NCI-H2081 (cell line): ENCODE results near the gene TMEM204.

ENCODE experiments used
- DNase-seq, 2 experiments: peaks; one replicate each; lab custom pipeline; 2025; lab: John Stamatoyannopoulos, UW

TMEM204 gene

DNA sequence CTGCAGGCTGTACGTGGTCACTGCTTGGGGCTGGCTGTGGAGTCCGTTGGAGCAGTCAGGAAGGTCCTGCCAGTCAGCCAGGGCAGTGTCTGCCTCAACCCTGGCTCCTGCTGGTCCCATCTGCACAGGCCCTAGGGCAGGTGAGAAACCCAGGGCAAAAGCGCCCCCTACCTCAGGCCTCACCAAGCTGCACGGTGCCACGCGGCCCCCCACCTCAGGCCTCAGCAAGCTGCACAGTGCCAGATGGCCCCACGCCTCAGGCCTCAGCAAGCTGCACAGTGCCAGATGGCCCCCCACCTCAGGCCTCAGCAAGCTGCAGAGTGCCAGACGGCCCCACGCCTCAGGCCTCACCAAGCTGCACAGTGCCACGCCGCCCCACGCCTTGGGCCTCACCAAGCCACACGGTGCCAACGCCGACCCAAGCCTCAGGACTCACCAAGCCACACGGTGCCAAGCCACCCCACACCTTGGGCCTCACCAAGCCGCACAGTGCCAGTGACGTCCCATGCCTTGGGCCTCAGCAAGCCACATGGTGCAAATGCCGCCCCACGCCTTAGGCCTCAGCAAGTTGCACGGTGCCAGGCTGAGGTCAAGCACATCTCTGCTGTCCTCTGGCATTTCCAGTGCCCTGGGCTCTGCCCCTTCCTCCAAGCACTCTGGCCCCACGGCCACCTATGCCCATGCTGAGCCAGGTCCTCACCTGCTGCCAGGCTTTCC, 5.5 kb downstream of the TMEM204 start:
- no peak for DNase-seq

DNA sequence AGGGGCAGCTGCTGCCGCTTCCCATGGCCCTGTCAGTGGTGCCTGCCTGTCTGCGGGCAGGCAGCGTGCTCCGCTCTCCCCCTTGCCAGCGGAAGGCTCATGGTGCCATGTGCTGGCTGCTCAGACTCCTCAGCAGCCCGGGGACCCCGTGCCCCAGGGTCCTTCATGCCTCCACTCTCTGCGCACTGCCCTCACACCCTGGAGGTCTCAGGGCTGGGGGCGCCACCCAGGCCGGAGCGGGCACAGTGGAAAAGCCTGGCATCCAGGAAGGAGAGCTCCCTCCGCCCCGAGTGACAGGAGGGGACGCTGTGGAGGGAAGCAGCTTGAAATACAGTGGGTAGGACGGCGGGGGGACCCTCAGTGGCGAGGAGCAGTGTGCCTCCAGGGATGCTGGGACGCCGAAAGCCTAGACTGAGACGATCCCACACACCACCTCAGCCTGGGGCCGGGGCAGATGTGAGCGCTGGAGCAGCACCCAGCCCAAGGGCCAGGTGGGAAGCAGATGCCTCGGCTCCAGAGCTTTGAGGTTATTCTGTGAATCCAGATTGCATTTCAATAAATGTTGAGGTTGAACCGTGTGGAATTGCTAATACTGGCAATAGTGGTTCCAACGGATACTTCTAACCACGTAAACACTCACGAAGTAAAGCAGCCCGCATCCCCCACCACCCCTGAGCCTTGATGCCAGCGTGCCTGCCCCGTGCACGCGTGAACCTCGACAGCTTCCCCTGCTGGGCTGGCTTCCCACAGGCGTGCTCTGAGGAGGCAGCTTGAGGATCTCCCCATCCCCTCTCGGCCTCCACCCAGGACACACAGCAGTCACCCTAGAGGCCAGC, 6.5 kb downstream of the TMEM204 start:
- DNase-seq, result no peak

DNA sequence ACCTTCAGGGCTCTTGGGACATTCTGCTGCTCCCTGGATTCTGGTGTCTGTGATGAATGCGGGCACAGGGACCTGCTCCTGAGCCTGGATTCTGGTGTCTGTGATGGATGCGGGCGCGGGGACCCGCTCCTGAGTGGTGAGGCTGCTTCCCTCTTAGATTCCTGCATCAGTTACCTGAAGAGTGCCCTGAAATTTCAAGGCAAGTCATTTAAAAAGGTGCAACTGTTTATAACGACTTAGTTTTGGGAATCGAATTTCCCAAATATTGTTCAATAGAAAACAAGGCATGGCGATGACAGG, 7.0 kb downstream of the TMEM204 start:
- no peak for DNase-seq

- DNase-seq, result no peak
Measured at GRCh38 chr16:1541293-1542165, 8.1 kb downstream of the TMEM204 start.

- DNase-seq, result no peak
Measured at GRCh38 chr16:1542166-1542500, 8.7 kb downstream of the TMEM204 start.

DNA sequence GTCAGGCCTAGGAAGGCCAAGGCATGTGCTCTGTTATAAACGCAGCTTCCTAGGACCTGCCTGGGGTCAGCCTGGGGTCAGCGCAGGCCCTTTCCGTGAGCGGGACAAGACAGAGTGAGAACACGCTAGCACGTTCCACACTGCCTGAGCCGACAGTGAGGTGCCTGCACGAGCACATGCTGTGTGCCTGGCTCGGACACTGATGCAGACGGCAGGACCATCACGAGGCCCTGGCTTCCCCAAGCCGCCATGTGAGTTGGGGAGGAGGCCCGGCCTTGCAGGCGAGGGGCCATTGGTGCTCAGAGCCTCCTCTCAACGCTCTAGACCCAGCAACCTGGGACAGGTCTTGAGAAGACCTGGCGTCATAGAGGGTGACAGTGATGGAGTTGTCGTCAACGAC, 9.1 kb downstream of the TMEM204 start:
- DNase-seq, result no peak

- DNase-seq, result no peak
Measured at GRCh38 chr16:1543085-1543896, 9.8 kb downstream of the TMEM204 start.

GRCh38 chr16:1545044-1546040, 11.9 kb downstream of the TMEM204 start:
- DNase-seq, result no peak

- no peak for DNase-seq
Measured at GRCh38 chr16:1546430-1546829, 13.0 kb downstream of the TMEM204 start.

DNA sequence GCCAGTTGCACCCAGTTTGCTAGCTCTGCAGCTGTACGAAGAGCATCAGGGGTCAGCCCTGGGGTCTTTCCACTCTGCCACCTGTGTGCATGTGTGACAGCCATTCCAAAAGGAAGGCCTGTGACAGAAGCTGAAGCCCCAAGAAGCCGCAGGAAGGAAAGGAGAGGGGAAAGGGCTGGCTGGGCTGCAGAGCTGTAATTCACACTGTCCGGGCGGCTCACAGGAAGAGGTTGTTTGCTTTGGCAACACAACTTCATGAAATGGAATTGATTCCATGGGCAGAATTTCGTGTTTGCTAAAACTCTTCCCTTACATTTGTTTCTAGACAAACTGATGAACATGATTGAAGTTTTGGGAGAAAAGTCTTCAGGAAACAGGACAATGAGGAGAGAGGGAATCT, 14.8 kb downstream of the TMEM204 start:
- peak in 1 of 2 experiments; percentile 59 for DNase-seq

- peak in 1 of 2 experiments; percentile 51 for DNase-seq
Measured at GRCh38 chr16:1548727-1549126, 15.3 kb downstream of the TMEM204 start.

DNA sequence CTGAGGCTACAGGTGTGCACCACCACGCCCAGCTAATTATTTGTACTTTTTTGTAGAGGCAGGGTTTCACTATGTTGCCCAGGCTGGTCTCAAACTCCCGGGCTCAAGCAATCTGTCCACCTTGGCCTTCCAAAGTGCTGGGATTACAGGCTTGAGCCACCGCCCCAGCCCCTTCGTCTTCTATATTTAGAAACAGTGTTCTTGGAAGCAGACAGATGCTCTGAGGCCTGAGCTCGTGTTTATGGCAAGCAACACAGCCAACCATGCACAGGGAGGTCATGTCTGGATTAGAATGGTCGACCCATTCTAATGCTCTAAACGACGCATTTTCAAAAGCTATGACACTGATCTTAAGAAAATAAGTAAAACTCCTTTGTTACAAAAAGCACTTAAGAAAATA, 16.6 kb downstream of the TMEM204 start:
- DNase-seq, result no peak

- no peak for DNase-seq
Measured at GRCh38 chr16:1550696-1551095, 17.2 kb downstream of the TMEM204 start.

DNA sequence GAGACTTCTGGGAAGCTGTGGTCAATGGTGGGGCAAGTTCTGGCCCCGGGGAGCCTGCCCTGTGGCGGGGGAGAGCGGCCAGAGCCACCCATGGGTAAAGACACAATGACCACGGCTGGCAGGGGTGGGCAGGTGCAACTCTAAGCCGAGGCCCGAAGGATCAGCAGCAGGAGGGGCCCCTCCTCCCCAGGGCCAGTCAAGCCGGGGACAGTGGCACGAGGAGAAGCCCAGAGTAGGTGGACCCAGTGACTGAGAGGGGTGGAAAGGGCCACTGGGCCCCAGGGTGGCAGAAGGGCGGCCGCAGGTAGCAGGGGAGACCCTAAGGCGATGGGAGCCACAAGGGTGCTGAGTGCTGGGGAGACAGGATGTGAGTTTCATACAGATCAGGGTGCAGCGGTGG, 17.7 kb downstream of the TMEM204 start:
- DNase-seq, result no peak

- no peak for DNase-seq
Measured at GRCh38 chr16:1552129-1552528, 18.7 kb downstream of the TMEM204 start.

- no peak for DNase-seq
Measured at GRCh38 chr16:1553946-1554825, 20.7 kb downstream of the TMEM204 start.

- no peak for DNase-seq
Measured at GRCh38 chr16:1554826-1555445, 21.5 kb downstream of the TMEM204 start.

GRCh38 chr16:1556254-1556653, 22.8 kb downstream of the TMEM204 start:
- no peak for DNase-seq

- no peak for DNase-seq
Measured at GRCh38 chr16:1557074-1557473, 23.6 kb downstream of the TMEM204 start.
